GM19238 (cell line): ENCODE data around the gene CACNA1B.
"Not testable (repeated sequence)": the region's sequence is repeated elsewhere in the genome, so short reads cannot be mapped to it uniquely, and the experiment has no call there.

Experiments
- DNase-seq: peaks from one replicate; pipeline ENCODE4 v3.0.0; 2011; ENCODE audit warnings: low spot score; ENCODE audit not compliant: insufficient read length

The CACNA1B gene

DNA sequence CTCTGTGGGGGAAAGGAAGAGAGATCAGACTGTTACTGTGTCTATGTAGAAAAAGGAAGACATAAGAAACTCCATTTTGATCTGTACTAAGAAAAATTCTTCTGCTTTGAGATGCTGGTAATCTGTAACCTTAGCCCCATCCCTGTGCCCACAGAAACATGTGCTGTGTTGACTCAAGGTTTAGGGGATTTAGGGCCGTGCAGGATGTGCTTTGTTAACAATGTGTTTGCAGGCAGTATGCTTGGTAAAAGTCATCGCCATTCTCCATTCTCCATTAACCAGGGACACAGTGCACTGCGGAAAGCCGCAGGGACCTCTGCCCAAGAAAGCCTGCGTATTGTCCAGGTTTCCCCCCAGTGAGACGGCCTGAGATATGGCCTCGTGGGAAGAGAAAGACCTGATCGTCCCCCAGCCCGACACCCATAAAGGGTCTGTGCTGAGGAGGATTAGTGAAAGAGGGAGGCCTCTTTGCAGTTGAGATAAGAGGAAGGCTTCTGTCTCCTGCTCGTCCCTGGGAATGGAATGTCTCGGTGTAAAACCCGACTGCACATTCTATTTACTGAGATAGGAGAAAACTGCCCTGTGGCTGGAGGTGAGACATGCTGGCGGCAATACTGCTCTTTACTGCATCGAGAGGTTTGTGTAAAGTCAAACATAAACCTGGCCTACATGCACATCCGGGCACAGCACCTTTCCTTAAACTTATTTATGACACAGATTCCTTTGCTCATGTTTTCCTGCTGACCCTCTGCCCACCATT lies 255.5 kb downstream of the CACNA1B start:
- not testable (repeated sequence) for DNase-seq

DNA sequence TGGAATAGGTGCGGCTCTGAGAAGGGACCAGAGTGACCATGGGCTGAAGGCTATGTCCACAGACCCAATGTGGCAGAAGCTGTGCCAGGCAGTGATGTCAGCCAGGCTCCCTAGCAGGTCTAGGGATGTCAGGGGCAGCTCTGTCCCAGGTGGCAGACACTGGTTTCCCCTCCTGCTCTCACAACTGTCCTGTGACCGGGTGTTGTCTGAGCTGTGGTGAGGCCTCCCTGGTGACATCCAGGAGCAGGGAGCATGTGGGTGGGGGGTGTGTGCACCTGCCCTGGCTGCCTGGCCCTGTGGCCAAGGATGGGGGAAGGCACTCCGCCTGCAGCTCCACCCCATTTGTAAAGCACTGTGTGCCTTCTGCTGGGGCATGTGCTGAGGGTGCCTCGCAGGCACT lies 257.0 kb downstream of the CACNA1B start:
- not testable (repeated sequence) for DNase-seq

GRCh38 chr9:138139096-138139495 lies 261.5 kb downstream of the CACNA1B start:
- DNase-seq = not testable (repeated sequence)

- not testable (repeated sequence) for DNase-seq
Observed at GRCh38 chr9:138140980-138141379, 263.4 kb downstream of the CACNA1B start.

- DNase-seq = not testable (repeated sequence)
Observed at GRCh38 chr9:138142528-138143244, 265.1 kb downstream of the CACNA1B start.

DNA sequence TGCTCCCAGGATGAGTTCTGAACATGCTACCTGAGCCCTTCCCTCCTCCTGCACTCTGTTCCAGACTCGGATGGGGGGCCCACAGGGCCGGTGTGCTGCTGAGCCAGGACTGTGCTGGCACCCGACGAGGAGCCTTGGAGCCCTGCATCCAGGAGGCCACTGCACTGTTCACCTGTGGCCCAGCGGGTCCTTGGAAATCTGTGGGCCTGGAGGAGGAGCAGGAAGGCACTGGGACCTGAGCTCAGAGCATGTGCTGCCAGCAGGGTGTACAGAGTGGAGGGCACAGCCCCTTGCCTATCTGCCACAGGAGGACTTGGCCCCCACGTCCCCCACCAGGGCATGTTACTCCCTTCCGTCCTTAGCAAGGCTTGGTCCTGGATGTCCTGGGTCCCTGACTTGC lies 265.9 kb downstream of the CACNA1B start:
- DNase-seq = not testable (repeated sequence)

DNA sequence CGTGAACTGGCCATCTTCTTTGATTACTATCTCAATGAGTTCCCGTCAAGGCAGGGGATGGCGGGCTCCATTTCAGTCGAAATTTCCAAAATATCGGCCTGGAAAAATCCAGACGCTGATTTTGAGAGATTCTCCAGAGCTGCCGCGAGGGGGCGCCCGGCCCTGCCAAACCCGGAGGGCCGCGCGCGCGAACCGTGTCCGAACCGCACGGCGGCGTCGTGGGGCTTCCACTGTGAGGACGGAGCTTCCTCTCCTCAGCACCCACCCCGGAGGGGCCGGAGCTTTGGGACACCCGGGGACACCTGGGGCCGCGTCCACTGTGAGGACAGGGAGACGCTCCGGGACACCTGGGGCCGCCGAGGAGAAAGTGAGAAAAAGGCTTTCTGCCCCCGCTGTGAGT lies 270.0 kb downstream of the CACNA1B start:
- DNase-seq = not testable (repeated sequence)

DNA sequence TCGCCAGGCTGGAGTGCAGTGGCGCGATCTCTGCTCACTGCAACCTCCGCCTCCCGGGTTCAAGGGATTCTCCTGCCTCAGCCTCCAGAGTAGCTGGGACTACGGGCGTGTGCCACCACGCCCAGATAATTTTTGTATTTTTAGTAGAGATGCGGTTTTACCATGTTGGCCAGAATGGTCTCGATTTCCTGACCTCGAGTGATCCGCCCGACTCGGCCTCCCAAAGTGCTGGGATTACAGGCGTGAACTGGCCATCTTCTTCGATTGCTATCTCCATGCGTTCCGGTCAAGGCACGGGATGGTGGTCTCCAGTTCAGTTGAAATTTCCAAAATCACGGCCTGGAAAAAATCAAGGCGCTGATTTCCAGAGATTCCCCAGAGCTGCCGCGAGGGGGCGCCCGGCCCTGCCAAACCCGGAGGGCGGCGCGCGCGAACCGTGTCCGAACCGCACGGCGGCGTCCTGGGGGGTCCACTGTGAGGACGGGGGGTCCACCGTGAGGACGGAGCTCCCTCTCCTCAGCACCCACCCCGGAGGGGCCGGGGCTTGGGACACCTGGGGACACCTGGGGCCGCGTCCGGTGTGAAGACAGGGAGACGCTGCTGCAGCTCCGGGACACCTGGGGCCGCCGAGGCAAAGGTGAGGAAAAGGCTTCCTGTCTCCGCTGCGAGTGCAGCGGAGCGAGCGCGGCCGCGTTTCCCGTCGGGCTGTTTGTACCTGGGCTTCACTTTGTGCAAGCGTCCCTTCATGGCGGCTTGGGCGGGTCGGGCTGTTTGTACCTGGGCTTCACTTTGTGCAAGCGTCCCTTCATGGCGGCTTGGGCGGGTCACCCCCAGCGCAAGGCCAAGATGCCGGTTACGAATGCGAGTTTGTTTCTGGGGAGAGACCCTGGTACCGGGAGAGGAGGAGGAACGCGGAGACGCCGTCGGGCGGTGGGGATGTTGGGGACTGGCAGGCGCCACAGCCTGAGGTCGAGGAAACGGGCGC lies 272.4 kb downstream of the CACNA1B start:
- DNase-seq = not testable (repeated sequence)

GRCh38 chr9:138155788-138156187 lies 278.2 kb downstream of the CACNA1B start:
- DNase-seq = not testable (repeated sequence)

DNA sequence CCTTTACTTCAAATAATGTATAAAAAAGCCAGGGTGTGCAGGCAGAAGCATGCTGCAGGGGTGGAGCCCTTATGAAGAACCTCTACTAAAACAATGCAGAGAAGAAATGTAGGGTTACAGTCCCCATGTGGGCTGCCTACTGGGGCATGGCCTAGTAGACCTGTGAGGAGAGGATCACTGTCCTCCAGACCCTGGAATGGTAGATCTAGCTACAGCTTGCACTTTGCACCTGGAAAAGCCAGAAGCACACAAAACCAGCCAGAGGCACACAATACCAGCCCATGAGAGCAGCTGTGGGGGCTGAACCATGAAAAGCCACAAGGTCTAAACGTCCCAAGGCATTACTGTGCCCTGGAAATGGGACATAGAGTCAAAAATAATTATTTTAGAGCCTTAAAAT lies 289.2 kb downstream of the CACNA1B start:
- DNase-seq = not testable (repeated sequence)
